ENCODE results near the gene ULBP1. TPM values are rescaled to one million over a fixed set of nuclear protein-coding genes. Genes with fewer than 3 reads are reported as not detected.
"Not testable (repeated sequence)": the region's sequence is repeated elsewhere in the genome, so short reads cannot be mapped to it uniquely, and the experiment has no call there.

ULBP1 gene
- total and polyA plus RNA-seq, 2 donors from 2014 or later = 0.47 to 0.72 TPM

DNA sequence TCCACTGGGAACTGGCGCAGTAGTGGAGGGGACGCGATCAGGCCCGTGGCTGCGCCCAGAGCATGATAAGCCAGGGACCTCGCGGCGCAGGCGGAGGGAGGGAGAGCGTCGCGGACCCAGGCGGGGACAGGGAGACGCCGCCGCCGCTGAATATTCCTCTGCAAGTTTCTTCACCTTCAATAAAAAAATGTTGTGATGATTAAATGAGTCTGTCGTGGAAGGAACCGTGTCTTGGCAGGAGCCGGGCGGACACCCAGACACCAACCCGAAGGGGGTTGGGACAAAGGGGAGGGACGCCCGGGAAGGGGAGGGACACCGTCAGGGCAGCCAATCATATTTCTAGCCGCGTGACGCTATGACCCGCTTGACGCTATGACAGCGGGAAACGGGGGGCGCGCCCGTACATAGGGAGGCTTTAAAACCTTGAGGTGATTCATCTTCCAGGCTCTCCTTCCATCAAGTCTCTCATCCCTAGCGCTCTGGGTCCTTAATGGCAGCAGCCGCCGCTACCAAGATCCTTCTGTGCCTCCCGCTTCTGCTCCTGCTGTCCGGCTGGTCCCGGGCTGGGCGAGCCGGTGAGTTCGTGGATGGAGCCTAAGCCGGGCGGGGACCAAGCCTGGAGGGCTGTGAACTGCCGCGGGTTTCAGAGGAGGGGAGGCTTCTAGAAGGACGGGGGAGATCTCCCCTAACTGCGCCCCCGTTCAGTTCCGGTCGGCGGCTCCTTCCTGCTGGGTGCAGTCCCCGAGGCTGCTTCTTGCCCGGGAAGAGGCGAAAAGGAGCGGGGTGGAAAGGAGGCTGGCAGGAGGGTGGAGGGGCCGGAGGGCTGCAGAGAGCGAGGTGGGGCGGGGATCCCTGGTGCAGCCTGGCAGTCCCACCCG, 21.9 kb upstream of the ULBP1 start, which contains the start of gene ULBP2:
Gene ULBP2, plus strand, starts transcription at position 432 of the 878 bp plus-strand sequence. Its CDS starts 59 bp downstream, at position 491.
- no peak for FAIRE-seq
- no peaks in the 10 kb centered on the region for H3K9me3 ChIP-seq (ENCODE audit: control insufficient read depth in 2 of 3, insufficient read depth in 1 of 3, low read length in 3 of 3)
- no peaks in the 10 kb centered on the region for H3K36me3 ChIP-seq (ENCODE audit: control insufficient read depth in 2 of 3, insufficient read depth in 3 of 3, low read length in 3 of 3)
- intact Hi-C loops (cut with DNase I) = no loop called here
- H3K27ac ChIP-seq (ENCODE audit: low read depth in 2 of 2, low read length in 2 of 2) = no peak within 1 kb of the TSS
- H3K27me3 ChIP-seq (ENCODE audit: control insufficient read depth, insufficient read depth, low read length) = peaks cover 39% of the 10 kb centered on the region
- DNase-seq = peak; percentile 83 to 95 (median 86)
- no peak within 1 kb of the TSS for H3K9ac ChIP-seq (ENCODE audit: low read length in 3 of 3)
- TF ChIP-seq, protein P1, sequence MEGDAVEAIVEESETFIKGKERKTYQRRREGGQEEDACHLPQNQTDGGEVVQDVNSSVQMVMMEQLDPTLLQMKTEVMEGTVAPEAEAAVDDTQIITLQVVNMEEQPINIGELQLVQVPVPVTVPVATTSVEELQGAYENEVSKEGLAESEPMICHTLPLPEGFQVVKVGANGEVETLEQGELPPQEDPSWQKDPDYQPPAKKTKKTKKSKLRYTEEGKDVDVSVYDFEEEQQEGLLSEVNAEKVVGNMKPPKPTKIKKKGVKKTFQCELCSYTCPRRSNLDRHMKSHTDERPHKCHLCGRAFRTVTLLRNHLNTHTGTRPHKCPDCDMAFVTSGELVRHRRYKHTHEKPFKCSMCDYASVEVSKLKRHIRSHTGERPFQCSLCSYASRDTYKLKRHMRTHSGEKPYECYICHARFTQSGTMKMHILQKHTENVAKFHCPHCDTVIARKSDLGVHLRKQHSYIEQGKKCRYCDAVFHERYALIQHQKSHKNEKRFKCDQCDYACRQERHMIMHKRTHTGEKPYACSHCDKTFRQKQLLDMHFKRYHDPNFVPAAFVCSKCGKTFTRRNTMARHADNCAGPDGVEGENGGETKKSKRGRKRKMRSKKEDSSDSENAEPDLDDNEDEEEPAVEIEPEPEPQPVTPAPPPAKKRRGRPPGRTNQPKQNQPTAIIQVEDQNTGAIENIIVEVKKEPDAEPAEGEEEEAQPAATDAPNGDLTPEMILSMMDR (IDR thresholded peaks at IDR 0.05; ENCODE audit: borderline replicate concordance, extremely low read depth, insufficient read depth) = no peak
- peaks cover 0 to 9% (median 3%) of the 10 kb centered on the region in 3 donors for H3K4me1 ChIP-seq (ENCODE audit: control insufficient read depth in 2 of 3, insufficient read depth in 2 of 3, low read depth in 1 of 3, low read length in 3 of 3)
- peak within 1 kb of the TSS; percentile 54 to 63 (median 54) for H3K4me3 ChIP-seq (ENCODE audit: low read length in 3 of 3)

DNA sequence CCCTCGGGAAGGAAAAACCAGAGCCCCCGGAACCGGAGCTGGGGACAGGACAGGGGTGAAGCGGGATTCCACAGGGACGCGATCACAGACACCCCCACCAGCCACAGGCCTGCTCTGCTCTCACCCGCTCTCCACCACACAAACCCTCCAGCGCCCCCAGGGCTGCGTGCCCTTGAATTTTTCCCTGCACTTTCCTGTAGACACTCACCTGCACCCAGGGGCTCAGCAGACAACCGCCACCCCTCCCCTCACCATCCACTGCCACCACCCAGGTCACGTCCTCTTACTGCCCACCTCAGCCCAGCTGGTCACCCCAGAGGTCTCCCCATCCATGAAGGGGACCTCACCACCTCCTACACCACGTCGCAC, 21.3 kb upstream of the ULBP1 start:
- no peak for FAIRE-seq

DNA sequence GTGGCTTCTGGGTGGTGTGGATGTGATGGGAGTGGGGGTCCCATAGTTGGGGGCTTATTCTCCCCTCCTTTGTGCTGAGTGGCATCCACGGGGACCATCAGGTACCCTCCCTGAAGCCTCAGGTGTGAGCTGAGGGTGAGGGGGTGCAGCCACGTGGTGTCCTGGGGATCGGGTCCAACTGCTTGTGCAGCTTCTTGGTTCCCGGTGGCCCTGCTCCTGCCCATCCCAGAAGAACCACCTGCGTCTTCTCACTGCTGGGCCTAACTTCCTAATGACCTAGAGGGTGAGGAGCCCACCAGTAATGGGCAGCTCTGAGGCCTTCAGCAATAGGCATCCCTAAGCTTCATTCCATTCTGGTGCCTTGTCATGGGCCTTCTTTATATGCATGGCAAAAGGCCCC, 20.4 kb upstream of the ULBP1 start:
- H3K4me1 ChIP-seq (ENCODE audit: control insufficient read depth in 2 of 3, insufficient read depth in 2 of 3, low read depth in 1 of 3, low read length in 3 of 3); FAIRE-seq; H3K27ac ChIP-seq (ENCODE audit: low read depth in 2 of 2, low read length in 2 of 2); H3K9me3 ChIP-seq (ENCODE audit: control insufficient read depth in 2 of 3, insufficient read depth in 1 of 3, low read length in 3 of 3); H3K4me3 ChIP-seq (ENCODE audit: low read length in 3 of 3); intact Hi-C loops (cut with DNase I); H3K9ac ChIP-seq (ENCODE audit: low read length in 3 of 3); H3K36me3 ChIP-seq (ENCODE audit: control insufficient read depth in 2 of 3, insufficient read depth in 3 of 3, low read length in 3 of 3): not testable (repeated sequence)
- peak in 1 of 5 donors; percentile 2 for DNase-seq
- H3K27me3 ChIP-seq (ENCODE audit: control insufficient read depth, insufficient read depth, low read length) = peaks cover 31% of the 10 kb centered on the region

More for the DNA sequence above, 21.3 kb upstream of the ULBP1 start:
- peak overlapping the region in 1 of 3 donors; percentile 54 for H3K4me3 ChIP-seq (ENCODE audit: low read length in 3 of 3)
- no peak for DNase-seq
- TF ChIP-seq, protein P1 (IDR thresholded peaks at IDR 0.05; ENCODE audit: borderline replicate concordance, extremely low read depth, insufficient read depth) = no peak
- peaks cover 0 to 9% (median 3%) of the 10 kb centered on the region in 3 donors for H3K4me1 ChIP-seq (ENCODE audit: control insufficient read depth in 2 of 3, insufficient read depth in 2 of 3, low read depth in 1 of 3, low read length in 3 of 3)
- H3K27ac ChIP-seq (ENCODE audit: low read depth in 2 of 2, low read length in 2 of 2) = no peak overlapping the region
- H3K27me3 ChIP-seq (ENCODE audit: control insufficient read depth, insufficient read depth, low read length) = peaks cover 35% of the 10 kb centered on the region
- no peaks in the 10 kb centered on the region for H3K36me3 ChIP-seq (ENCODE audit: control insufficient read depth in 2 of 3, insufficient read depth in 3 of 3, low read length in 3 of 3)
- no peaks in the 10 kb centered on the region for H3K9me3 ChIP-seq (ENCODE audit: control insufficient read depth in 2 of 3, insufficient read depth in 1 of 3, low read length in 3 of 3)
- intact Hi-C loops (cut with DNase I) = no loop called here
- no peak overlapping the region for H3K9ac ChIP-seq (ENCODE audit: low read length in 3 of 3)

DNA sequence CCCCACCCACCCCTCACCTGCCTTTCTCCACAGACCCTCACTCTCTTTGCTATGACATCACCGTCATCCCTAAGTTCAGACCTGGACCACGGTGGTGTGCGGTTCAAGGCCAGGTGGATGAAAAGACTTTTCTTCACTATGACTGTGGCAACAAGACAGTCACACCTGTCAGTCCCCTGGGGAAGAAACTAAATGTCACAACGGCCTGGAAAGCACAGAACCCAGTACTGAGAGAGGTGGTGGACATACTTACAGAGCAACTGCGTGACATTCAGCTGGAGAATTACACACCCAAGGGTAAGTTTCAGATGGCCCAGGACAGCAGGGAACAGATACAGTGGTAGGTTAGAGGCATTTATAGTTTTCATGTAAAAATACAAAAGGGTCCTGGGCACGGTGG, 18.5 kb upstream of the ULBP1 start:
- H3K9me3 ChIP-seq (ENCODE audit: control insufficient read depth in 2 of 3, insufficient read depth in 1 of 3, low read length in 3 of 3); H3K9ac ChIP-seq (ENCODE audit: low read length in 3 of 3); H3K4me1 ChIP-seq (ENCODE audit: control insufficient read depth in 2 of 3, insufficient read depth in 2 of 3, low read depth in 1 of 3, low read length in 3 of 3); intact Hi-C loops (cut with DNase I); FAIRE-seq; H3K36me3 ChIP-seq (ENCODE audit: control insufficient read depth in 2 of 3, insufficient read depth in 3 of 3, low read length in 3 of 3); H3K27ac ChIP-seq (ENCODE audit: low read depth in 2 of 2, low read length in 2 of 2); DNase-seq; H3K4me3 ChIP-seq (ENCODE audit: low read length in 3 of 3): not testable (repeated sequence)
- H3K27me3 ChIP-seq (ENCODE audit: control insufficient read depth, insufficient read depth, low read length) = peaks cover 17% of the 10 kb centered on the region

DNA sequence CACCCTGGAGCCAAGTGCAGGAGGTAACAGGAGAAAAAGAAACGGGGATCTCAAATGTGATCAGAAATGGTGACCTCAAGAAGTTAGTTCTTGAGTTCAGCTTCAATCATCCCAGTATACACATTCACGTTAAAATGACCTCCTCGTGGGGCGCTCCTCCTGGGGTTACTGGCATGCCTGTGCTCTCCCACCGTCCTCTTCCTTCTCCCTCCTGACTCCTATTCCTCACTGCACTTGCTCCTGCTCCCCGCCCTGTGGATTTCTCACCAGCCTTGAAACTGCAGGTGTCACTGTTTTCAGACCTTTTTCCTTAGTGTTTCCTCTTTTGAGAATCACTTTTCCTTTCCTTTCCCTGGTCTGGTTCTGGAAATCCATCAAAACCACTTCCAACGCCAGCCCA, 17.1 kb upstream of the ULBP1 start:
- H3K4me3 ChIP-seq (ENCODE audit: low read length in 3 of 3); H3K9ac ChIP-seq (ENCODE audit: low read length in 3 of 3); FAIRE-seq; intact Hi-C loops (cut with DNase I); H3K36me3 ChIP-seq (ENCODE audit: control insufficient read depth in 2 of 3, insufficient read depth in 3 of 3, low read length in 3 of 3); H3K27ac ChIP-seq (ENCODE audit: low read depth in 2 of 2, low read length in 2 of 2); H3K4me1 ChIP-seq (ENCODE audit: control insufficient read depth in 2 of 3, insufficient read depth in 2 of 3, low read depth in 1 of 3, low read length in 3 of 3); DNase-seq; H3K9me3 ChIP-seq (ENCODE audit: control insufficient read depth in 2 of 3, insufficient read depth in 1 of 3, low read length in 3 of 3): not testable (repeated sequence)
- H3K27me3 ChIP-seq (ENCODE audit: control insufficient read depth, insufficient read depth, low read length) = peaks cover 19% of the 10 kb centered on the region

DNA sequence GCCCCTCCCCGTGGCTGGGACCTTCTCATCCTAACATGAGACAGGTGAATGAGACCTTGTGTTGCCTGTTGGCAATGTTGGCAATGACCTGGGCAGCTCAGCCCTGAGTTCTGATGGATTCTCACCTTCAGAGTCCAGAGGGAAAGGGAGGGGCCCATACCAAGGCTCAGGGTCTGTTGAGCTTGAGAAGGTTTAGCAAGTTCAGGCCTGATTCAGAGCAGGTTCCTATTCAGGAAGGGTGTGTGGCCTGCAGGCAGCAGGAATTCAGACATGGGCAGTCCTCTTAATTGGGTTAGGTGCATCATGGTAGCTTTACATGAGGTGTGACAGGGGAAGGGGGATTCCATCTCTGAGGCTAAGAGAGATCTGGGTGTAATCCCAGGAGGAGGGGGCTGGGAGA, 16.2 kb upstream of the ULBP1 start:
- H3K4me3 ChIP-seq (ENCODE audit: low read length in 3 of 3); H3K4me1 ChIP-seq (ENCODE audit: control insufficient read depth in 2 of 3, insufficient read depth in 2 of 3, low read depth in 1 of 3, low read length in 3 of 3); intact Hi-C loops (cut with DNase I); FAIRE-seq; DNase-seq; H3K9me3 ChIP-seq (ENCODE audit: control insufficient read depth in 2 of 3, insufficient read depth in 1 of 3, low read length in 3 of 3); H3K27ac ChIP-seq (ENCODE audit: low read depth in 2 of 2, low read length in 2 of 2); H3K9ac ChIP-seq (ENCODE audit: low read length in 3 of 3); H3K36me3 ChIP-seq (ENCODE audit: control insufficient read depth in 2 of 3, insufficient read depth in 3 of 3, low read length in 3 of 3): not testable (repeated sequence)
- peaks cover 26% of the 10 kb centered on the region for H3K27me3 ChIP-seq (ENCODE audit: control insufficient read depth, insufficient read depth, low read length)
